Lower leg skin (tissue), 3 donors: ENCODE results near the gene SEMA7A.

Experiments
- CTCF ChIP-seq, 3 donors: fragments of 450-650 bp; IDR thresholded peaks; one replicate each; pipeline ENCODE4 v1.5.1; 2016; ENCODE audit warnings: antibody characterized with exemption in 3 of 3, mild to moderate bottlenecking in 3 of 3, moderate library complexity in 2 of 3
- POLR2A ChIP-seq, 2 donors: fragments of 450-650 bp; IDR thresholded peaks; one replicate each; pipeline ENCODE4 v1.6.1; 2016 to 2017; ENCODE audit warnings: antibody characterized with exemption in 2 of 2, mild to moderate bottlenecking in 1 of 2, moderate library complexity in 1 of 2

GRCh38 chr15:74438206-74438605, 4.4 kb upstream of the SEMA7A start:
- TF ChIP-seq CTCF (IDR thresholded peaks at IDR 0.05) (no peak), POLR2A (IDR thresholded peaks at IDR 0.05) (no peak)
